GM10266 (cell line): ENCODE results near the gene RABGAP1L.
"Not testable (repeated sequence)": the region's sequence is repeated elsewhere in the genome, so short reads cannot be mapped to it uniquely, and the experiment has no call there.

ENCODE experiments used
- DNase-seq: peaks from one replicate; pipeline ENCODE4 v3.0.0; 2012; ENCODE audit errors: extremely low spot score
- CTCF ChIP-seq: IDR thresholded peaks from 2 replicates; pipeline ENCODE4 v1.5.1; 2012; ENCODE audit warnings: mild to moderate bottlenecking, low read depth; ENCODE audit not compliant: control insufficient read depth, insufficient read depth; ENCODE audit errors: missing control alignments

RABGAP1L gene

GRCh38 chr1:174399211-174399610, 239.9 kb downstream of the RABGAP1L start:
- no peak for TF ChIP-seq CTCF
- DNase-seq, result no peak

GRCh38 chr1:174401075-174401474, 241.8 kb downstream of the RABGAP1L start:
- TF ChIP-seq CTCF, result no peak

GRCh38 chr1:174405219-174405618, 245.9 kb downstream of the RABGAP1L start:
- no peak for DNase-seq
- TF ChIP-seq CTCF, result no peak

More at GRCh38 chr1:174401075-174401474, 241.8 kb downstream of the RABGAP1L start:
- no peak for DNase-seq

GRCh38 chr1:174406421-174406820, 247.1 kb downstream of the RABGAP1L start:
- DNase-seq, result no peak
- TF ChIP-seq CTCF, result no peak

- no peak for DNase-seq
- TF ChIP-seq CTCF, result no peak
These were observed 248.3 kb downstream of the RABGAP1L start for GRCh38 chr1:174407665-174408064.

GRCh38 chr1:174408146-174408545, 248.8 kb downstream of the RABGAP1L start:
- TF ChIP-seq CTCF, result no peak

GRCh38 chr1:174409801-174410200, 250.5 kb downstream of the RABGAP1L start:
- not testable (repeated sequence) for DNase-seq

More at GRCh38 chr1:174408146-174408545, 248.8 kb downstream of the RABGAP1L start:
- no peak for DNase-seq

- no peak for DNase-seq
These were observed 254.3 kb downstream of the RABGAP1L start for GRCh38 chr1:174413632-174414031.

More at GRCh38 chr1:174413632-174414031, 254.3 kb downstream of the RABGAP1L start:
- peak; percentile 6 for TF ChIP-seq CTCF
